Right lobe of liver (tissue), 4 donors: ENCODE measurements around the gene LGR5.
"Not testable (repeated sequence)": the region's sequence is repeated elsewhere in the genome, so short reads cannot be mapped to it uniquely, and the experiment has no call there.

ENCODE experiments used
- POLR2A ChIP-seq: fragments of 450-650 bp; IDR thresholded peaks from one replicate; pipeline ENCODE4 v1.6.1; 2017; ENCODE audit warnings: antibody characterized with exemption, mild to moderate bottlenecking
- TF ChIP-seq, protein P1 (sequence below), 4 donors: fragments of 200-600 bp in 3 of 4; fragments of 450-650 bp in 1 of 4; IDR thresholded peaks; one replicate each; pipeline versions ENCODE4 v1.5.1 to v1.8.0; 2016 to 2022; ENCODE audit warnings: antibody characterized with exemption in 4 of 4, mild to moderate bottlenecking in 2 of 4
- donor health status: DM: no; HTN: no; CAD: no.
- donor health status: DM: no; HTN: no; CAD: no.
- donor health status: DM: no; HTN: yes; CAD: no.

DNA sequence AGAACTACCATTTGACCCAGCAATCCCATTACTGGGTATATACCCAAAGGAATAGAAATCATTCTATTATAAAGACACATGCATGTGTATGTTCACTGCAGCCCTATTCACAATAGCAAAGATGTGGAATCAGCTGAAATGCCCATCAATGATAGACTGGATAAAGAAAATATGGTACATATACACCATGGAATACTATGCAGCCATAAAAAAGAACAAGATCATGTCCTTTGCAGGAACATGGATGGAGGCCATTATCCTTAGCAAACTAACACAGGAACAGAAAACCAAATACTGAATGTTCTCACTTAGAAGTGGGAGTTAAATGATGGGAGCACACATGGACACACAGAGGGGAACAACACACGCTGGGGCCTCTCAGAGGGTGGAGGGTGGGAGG lies 116.2 kb downstream of the LGR5 start:
- TF ChIP-seq, protein P1, sequence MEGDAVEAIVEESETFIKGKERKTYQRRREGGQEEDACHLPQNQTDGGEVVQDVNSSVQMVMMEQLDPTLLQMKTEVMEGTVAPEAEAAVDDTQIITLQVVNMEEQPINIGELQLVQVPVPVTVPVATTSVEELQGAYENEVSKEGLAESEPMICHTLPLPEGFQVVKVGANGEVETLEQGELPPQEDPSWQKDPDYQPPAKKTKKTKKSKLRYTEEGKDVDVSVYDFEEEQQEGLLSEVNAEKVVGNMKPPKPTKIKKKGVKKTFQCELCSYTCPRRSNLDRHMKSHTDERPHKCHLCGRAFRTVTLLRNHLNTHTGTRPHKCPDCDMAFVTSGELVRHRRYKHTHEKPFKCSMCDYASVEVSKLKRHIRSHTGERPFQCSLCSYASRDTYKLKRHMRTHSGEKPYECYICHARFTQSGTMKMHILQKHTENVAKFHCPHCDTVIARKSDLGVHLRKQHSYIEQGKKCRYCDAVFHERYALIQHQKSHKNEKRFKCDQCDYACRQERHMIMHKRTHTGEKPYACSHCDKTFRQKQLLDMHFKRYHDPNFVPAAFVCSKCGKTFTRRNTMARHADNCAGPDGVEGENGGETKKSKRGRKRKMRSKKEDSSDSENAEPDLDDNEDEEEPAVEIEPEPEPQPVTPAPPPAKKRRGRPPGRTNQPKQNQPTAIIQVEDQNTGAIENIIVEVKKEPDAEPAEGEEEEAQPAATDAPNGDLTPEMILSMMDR (IDR thresholded peaks at IDR 0.05) = not testable (repeated sequence)
- not testable (repeated sequence) for TF ChIP-seq POLR2A
